GM18517 (cell line): ENCODE results near the gene TMEM158.

Experiments used
- ATAC-seq: cut with Tn5 transposase; IDR thresholded peaks from one replicate; pipeline ENCODE4 v1.9.1; 2021; ENCODE audit warnings: mild to moderate bottlenecking, moderate library complexity; ENCODE audit not compliant: unreplicated experiment

TMEM158 gene

DNA sequence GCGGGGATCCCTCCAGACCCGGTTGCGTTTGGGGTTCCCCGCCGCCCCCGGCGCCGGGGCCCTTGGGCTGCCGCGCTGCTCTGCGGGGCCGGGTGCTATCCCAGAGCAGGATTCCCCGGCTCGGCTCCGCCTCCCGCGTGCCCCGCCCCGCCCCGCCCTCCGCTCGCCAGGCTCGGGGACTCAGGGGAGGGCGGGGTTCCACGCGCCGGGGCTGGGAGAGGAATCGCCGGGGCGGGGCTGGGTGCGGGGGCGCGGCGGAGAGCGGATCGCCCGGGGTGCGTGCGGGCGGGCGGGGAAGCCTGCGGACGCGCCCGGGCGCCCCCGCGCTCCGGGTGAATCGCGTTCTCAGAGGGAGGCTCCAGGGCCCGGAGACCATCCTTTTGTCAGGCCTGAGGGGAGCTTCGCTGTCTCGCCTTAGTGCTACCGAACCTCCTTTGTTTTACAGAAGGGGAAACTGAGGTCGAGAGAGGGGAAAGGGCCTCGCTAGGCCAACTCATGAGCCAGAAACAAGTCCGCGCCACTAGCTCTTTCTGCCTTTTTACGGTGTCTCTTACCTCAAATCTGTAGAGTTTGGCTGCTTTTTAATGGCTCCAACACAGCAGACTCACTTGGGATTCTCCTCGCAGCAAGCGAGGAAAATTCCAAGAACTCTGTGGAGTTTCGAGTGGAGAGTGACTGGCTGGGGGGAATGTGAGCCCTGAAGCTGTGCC lies at the start of gene TMEM158:
Gene TMEM158, minus strand, starts transcription at position 82 of the 710 bp plus-strand sequence. CDS start 260 bp downstream, outside the sequence.
- no peak for ATAC-seq

DNA sequence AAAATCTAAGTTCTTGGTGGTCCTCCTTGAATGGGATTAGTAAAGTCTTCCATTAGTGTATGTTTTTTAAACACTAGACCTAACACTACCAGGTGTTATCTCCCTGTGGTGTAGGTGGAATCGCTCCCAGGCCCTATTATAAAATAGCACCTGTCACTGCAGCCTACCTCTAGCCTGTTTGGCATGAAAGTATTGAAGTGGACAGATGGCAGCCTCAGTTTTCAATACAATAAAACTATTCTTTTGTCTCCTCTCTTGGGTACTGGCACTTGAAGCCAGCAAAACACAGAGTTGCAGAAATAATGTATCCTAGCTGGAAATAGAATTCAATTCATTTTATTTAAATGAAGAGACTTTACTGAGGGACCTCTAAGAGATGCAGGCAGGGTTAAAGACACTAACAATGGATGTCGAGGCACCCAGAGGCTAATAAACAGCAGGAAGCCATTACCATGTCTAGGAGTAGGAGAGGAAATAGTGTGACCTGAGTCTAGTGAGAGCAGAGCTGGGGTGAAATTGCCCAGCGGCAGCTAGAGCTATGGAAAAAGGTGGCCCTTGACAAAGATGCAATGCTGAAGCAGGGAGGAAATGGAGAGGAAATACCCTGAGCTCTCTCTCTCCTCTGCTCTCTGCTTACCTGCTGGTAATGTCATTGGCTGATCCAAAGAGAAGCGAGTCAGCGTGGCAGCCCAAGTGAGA lies 49.1 kb upstream of the TMEM158 start:
- ATAC-seq: no peak

DNA sequence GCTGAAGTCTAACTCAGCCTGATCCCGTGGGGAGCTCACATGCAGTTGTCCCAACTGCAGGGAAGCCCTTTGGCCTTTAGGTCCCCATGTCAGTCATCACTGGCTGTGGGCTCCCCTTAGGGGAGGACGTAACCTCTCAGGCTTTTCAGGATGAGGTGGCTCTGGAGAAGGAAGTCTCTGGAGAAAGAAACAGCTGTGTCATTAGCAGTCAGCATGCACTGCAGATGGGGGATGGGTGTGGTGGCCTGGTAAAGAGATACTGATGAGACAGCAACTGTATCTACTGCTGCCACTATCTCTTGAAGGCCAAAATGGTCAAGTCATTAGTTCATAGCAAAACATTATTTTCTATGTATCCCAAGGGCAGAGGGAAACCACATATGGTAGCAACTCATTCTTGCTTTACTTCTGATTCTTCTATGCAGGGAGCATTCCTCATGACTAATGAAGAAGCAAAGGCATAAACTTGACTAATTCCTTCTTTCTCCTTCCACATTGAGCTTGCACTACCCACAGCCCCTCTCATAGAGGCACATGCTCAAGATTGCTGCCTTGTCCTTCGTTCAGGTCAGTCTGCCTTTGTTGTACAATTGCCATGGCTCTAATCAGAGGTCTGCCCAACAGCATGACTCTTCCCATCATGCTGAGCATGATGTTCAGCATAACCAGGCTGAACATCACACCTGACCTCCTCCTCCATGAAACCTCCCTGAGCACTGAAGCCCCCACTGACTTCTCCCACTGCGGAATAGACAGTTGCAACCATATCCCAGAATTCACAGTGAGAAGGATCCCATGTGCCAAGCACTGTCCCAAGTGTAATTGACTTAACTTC lies 47.8 kb upstream of the TMEM158 start:
- no peak for ATAC-seq

DNA sequence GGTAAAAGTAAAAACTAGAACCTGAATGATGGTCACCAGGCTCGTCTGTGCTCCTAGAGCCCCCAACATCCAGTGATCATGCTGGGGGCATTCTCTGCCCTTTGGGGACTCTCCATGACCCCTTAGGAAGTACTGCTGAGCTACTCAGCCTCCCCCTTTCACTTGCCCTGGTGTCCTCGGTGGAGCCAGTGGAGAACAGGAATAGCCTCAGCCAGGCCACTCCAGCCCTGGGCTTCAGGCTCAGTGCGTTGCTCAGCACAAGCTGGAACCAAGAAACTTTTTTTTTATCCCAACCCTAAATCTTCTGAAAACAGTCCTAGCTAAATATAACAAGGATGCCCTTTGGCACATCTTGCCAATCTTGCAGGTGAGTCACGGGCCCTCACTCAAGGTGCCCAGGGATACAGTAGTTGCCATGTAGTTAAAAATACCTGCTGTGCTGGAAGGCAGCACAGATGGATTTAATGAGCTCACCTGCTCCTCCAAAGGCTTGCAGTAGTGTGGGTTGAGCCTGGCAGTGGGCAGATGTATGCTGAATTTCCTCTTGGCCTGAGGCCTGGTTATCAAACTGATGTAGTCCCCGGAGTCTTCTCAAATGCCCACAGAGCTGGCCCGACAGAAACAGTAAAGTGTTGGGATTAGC lies 46.9 kb upstream of the TMEM158 start:
- no peak for ATAC-seq

DNA sequence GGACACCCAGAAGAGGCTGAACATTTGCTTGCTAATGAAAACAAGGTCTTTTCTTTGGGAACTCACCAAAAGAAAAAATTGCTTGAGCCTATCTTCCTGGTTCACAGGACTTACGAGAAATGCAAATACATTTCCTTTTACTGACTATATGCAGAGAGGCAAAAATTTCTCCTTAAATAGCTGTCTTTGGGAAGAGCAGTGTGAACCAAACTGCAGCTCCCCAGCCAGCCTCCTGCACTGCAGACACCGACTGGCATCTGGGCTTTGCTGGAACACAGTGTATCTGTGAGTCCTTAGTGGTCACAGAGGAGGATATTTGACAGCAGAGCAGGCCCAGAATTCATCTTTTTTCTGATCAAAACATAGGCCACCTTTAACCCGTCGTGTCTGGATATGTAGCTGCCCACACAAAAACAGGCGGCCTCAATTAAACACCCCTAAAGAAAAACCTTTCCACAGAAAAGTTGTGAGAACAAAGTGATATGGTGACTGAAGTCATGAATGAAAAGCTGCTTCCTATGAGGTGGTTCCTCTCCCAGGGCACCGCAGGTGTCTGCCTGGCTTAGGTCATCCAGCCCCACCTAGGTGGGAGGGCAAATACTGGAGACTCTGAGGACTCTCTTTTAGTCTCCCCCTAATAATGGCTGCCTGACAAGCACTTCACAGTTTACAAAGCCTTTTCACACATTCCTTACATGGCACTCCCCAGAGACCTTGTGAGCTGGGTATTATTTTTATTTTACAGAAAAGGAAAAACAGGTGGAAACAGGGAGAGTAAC lies 46.1 kb upstream of the TMEM158 start:
- ATAC-seq: no peak

DNA sequence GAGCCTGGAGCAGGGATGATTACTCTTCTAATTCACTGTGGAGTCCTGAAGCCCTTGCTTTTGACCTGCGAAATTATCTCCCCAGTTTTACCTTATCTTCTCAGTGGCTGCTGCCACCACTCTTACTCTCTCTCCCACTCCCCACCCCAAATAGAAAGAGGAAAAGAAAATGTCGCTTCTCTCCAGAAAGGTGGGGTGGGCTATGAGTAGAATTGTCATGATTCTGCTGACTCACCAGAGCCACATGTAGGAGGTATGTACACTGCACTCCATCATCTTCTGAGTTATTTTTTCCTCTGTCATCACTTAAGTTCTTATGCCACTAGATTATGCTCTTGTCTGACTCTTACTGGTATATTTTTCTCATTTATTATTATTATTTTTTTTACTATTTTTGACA lies 43.9 kb upstream of the TMEM158 start:
- no peak for ATAC-seq

DNA sequence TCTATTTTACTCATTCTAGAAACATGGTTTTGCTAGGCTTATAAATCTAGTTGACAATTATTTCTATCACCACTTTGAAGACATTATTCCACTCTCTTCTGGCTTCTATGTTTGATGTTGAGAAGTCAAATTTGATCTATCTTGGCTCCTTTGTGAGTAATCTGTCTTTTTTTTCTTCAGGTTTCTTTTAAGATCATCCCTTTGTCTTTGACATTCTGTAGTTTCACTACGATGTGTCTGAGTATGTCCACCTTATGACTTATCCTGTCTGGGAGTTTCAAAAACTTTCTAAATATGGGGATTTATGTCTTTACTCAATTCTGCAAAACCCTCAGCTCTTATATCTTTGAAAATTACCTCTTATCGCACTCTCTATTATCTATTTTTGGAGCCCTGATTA lies 41.0 kb upstream of the TMEM158 start:
- ATAC-seq: no peak

DNA sequence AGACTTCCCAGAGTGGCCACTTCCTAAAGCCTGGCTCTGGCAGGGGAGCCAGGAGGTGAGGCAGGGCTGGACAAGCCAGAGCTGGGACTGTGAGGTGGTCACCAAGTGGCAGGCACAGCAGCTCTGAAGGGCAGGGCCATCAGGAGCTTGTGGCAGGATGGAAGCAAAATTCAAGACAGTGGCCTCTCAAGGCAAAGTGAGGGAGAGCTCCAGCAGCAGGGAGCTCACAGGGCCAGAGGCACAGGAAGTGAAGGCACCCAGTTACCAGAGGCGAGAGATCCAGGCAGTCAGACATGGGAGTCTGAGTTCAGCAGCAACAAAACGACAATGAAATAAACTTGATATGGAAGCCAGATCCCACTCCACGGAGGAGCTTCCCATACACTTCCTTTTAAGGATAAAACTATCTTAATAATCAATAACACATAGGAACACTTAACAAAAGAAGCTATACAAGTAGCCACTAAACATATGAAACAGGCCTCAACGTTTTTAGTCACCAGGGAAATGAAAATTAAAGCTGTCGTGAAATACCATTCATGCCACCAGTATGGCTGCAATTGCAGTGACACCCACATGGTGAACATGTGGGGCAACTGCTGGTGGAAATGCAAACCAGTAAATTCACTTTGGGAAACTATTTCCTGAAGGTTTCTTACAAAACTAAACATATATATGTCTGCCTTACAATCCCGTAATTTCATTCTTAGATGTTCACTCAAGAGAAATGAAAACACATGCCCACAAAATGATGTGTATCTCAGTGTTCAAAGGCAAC lies 35.4 kb upstream of the TMEM158 start:
- no peak for ATAC-seq

DNA sequence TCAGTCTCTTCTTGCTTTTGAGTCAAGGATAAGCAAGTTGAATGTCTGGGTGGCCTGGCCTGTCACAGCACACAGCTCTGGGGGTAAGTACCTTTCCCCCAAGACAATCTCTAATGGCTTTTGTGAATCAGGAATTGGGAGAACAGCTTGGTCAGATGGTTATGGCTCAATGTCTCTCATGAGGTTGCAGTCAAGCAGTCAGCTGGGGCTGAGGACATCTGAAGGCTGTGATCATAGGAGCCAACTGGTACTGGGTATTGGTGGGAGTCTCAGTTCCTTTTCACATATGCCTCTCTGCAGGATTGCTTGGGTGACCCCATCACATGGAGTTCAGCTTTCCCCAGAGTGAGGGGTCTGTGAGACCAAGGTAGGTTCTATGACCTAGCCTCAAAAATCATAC lies 33.0 kb upstream of the TMEM158 start:
- ATAC-seq: no peak

DNA sequence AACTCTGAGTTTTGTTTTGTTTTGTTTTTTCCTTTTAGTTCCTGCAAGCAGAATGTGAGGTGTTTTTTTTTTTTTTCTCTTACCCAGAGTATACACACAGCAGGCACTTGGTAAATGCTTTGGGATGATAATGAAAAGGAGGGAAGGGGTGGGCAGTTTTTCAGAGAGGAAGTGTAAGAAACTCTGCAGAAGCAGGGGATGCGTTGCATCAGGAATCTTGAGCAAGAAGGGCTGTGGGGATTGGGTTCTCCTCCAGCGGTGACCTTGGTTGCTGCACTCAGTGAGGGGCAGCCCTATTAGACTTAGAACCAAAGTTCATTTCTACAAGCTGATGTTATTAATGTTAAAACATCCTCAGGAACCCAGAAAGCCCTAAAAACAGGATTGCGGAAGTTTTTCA lies 32.2 kb upstream of the TMEM158 start:
- no peak for ATAC-seq

DNA sequence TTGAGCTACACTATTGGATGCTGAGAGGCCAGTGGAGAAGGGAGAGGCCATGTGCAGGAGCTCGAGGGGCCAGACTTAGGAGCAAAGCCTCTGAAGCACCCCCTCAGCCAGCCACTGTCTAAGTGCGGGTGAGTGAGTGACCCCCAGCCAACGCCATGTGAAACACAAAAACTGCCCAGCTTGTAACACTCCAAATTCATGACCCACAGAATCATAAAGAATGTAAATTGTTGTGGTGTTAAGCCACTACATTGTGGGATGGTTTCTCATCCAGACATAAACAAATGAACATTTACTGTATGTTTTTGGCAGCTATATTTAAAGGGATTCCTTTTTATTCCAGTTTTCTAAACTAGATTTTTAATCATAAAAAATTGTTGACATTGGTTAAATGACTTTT lies 27.2 kb upstream of the TMEM158 start:
- ATAC-seq: no peak

DNA sequence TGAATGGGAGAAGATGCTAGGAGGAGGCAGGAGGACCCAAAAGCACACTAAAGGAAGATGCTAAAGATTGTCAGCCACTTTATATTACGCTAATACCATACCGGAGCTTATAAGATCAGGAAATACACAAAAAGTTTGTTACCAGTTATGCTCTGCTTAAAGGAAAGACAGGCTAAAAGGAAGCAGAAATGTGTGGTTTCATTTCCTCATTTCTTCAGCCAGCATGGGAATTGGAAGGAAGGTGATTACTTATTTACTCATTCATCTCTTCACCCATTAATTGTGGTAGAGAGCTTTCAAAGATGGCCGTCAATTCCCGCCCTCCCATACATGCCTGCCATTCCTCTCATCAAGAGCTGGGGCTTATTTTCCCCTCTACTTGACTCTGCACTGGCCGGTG lies 26.7 kb upstream of the TMEM158 start:
- ATAC-seq: no peak

DNA sequence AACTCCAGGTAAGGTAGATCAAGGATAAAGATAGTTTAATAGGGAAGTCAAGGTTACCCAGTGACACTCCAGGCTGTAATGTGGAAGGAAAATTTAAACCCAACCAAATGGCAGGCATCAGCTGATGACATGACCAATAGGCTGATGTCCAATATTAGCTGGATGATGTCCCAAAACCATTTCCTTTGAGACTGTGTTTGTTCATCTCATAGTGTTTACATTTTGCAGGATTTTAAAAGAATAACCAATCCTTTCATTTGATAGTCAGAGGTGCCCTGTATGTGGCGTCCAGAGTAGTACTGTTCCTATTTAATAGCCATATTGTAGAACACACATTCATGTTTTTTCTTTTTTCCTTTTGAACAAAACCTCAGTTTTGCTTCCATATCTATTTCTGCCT lies 23.3 kb upstream of the TMEM158 start:
- ATAC-seq: no peak

DNA sequence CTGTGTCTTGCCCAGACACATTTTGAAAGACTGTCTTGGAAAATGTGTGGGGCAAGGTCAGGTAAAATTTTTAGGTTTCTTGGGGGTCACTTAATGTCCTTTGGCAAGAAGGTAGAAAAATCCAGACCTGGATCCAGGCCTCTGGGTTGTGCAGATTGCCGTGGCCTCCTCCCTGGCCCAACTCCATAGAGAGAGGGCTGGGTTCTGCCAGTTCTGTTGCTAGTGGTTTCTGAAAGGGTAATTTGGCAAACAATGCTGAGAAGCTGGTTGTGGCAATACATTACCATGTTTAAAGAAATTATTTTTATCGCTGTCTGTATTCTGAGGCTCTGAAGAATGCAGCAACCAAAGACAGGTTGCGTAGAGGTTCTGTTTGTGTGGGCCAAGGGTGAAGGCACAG lies 20.2 kb upstream of the TMEM158 start:
- ATAC-seq: no peak

DNA sequence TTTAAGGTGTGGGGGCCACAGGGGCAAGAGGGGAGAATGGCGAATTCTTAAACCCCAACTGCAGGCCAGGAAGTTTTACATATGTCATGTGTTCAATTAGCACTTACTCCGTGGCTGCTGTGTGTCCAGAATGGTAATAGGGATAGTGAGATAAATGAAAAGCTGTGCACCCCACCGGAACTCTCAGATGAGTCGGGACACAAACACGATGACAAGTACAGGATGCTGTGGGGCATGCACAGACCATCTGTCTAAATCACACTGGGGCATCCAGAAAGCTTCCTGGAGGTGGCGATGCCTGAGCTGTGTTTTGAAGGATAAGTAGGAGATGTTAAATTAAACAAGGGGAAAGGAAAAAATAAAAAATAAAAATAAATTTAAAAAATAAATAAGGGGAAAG lies 18.3 kb upstream of the TMEM158 start:
- ATAC-seq: no peak

DNA sequence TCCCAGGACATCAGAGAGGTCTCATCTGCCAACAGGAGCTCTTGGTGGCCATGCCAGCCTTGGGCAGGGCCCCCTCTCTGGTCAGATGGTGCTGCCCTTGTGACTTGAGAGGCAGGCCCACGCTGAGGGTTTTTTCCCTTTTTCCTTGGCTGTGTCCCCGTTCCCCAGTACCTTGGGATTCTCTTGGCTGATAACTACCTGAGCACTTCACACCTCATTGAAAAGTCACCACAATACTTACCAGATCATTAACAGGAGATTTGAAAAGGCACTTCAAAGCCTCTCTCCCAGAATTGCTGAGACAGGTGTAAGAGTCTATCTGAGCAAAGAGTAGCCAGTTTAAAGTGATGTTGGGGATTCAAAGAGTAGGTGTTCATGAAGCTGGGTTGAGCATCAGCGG lies 15.1 kb upstream of the TMEM158 start:
- no peak for ATAC-seq

DNA sequence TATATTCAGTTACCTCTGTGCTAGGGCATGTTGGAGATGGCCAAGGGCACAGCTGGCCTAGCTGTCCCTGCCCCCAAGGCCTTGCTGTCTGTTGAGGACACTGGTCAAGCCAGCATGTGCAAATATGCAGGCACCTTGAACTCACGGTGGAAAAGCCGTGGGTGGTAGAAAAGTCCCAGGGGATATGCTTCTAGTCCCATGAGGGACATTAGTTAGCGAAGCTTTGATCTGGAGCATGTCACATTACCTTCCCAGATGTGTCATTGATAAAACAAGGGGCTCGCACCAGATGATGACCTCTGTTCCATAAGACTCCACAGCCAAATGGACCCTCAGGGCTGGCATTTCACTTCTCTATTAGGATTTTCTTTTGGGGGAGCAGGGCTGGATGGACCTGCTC lies 14.2 kb upstream of the TMEM158 start:
- ATAC-seq: no peak

DNA sequence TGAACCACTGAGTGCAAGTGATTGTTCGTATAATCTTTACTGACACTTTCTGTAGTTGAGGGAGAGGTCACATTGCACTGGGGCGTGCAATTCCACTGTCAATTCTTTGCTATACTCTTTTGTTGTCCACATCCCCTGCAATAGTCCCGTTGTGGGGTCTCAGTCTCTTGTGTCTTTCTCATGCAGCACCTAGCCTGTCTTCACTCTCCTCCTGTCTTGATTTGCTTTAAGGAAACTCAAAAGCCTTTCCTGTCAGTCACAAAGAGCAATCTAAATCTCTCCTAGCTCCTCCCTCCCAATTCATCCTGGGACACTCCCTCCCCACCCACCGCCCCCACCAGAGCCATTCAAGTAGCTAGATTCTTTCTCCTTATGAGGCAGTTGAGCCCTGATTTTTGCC lies 13.2 kb upstream of the TMEM158 start:
- ATAC-seq: no peak

DNA sequence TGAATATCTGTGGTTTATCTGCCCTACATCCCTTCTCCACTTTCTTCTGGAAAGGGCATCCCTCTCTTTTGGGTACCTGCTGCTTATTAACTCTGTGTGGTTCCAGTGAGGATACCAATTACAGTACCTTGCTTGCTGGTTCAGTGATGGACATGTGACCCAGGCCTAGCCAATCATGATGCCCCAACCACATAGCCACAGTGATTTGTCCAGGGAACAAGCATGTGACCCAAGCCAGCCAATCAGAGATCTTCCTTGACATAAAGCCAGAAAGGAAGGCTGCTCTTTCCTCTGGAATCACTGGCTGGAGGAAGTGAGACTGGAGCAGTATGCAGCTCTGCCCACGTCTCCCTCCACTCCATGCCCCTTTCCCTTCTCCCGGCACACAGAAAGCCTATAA lies 10.9 kb upstream of the TMEM158 start:
- no peak for ATAC-seq

DNA sequence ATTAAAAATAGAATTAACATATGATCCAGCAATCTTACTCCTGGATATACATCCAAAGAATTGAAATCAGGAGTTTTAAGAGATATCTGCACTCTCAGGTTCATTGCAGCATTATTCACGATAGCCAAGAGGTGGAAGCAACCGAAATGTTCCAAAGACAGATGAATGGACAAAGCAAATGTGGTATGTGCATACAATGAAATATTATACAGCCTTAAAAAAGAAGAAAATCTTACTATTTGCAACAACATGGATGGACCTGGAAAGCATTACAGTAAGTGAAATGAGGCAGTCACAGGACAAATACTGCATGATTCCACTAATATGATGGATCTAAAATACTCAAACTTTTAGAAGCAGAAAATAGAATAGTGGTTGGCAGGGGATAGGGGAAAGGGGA lies 9.3 kb upstream of the TMEM158 start:
- ATAC-seq: no peak
